ENCODE data around the gene APBA2.
"Not testable (repeated sequence)": the region's sequence is repeated elsewhere in the genome, so short reads cannot be mapped to it uniquely, and the experiment has no call there.

Gene APBA2

DNA sequence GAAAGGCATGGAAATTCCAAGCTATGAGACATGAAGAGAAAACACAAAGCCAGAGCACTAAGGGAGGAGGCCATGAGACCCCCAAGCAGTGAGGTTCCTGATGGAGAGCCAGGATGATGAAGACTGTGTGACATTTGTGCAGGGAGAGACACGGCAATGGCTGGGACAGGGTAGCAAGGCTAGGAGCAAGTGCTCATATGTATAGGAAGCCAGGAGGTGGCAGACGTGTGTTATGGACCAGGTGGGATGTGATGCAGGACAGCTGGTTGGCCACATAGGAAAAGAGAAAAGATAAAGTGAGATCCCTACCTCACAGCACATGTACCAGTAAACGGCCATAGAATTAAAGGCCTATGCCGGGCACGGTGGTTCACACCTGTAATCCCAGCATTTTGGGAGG, 112.7 kb downstream of the APBA2 start:
- no peak for DNase-seq (ENCODE audit: low spot score)

DNA sequence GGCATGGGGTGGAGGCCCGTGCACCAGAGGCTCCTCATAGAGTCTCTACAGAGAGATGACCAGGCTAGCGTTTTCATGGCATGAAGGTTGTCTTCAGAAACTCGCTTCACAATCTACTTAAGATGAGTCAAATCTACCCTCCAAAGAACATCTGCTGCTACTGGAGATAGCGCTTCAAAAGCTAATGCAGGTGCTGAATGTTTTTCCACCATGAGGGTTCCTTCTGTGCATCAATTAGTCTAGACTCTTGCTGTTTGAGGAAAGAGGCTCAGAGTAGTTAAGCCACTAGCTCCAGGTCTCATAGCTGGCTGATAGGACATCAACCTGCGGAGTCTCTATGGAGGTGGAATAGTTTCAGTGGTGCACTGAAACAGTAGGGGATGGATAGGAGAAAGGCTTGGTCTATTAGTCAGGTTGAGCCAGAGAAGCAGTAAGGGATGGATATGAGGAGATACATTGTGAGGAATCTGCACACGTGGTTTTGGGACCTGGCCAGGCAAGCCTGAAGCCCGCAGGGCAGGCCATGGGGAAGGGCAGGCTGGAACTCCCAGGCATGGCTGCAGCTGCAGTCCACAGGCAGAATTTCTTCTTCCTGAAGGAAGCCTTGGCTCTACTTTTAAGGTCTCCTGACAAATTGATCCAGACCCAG, 117.5 kb downstream of the APBA2 start:
- no peak for DNase-seq (ENCODE audit: low spot score)

DNA sequence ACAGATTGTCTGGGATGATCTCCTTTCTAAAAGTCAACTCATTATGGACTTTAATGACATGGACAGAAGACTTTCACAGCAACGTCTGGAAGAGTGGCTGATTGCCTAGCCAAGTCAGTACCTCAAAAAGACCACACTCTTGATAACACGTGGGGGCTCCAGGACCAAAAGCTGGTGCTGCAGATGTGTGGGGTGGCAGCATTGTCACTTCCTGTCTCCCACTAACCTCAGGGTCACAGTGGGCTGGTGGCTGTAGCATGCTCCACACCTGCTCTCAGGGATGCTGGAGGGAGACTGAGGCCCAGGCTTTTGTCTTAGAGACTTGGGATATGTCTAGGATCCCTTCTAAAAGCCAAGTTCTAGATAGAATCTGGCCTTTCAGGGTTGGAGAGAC, 118.1 kb downstream of the APBA2 start:
- no peak for DNase-seq (ENCODE audit: low spot score)

DNA sequence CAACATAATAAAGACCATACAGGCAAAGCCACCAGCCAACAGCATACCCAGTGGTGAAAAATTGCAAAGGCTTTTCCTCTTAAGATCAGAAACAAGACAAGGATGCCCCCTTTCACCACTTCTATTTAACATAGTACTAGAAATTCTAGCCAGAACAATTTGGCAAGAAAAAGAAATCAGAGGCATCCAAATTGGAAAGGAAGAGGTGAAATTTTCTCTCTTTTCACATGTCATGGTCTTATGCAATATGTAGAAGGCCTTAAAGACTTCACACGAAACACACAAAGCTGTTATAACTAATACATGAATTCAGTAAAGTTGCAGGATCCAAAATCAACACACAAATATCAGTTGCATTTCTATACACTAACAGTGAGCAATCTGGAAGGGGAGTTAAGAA, 120.2 kb downstream of the APBA2 start:
- DNase-seq (ENCODE audit: low spot score) = no peak

DNA sequence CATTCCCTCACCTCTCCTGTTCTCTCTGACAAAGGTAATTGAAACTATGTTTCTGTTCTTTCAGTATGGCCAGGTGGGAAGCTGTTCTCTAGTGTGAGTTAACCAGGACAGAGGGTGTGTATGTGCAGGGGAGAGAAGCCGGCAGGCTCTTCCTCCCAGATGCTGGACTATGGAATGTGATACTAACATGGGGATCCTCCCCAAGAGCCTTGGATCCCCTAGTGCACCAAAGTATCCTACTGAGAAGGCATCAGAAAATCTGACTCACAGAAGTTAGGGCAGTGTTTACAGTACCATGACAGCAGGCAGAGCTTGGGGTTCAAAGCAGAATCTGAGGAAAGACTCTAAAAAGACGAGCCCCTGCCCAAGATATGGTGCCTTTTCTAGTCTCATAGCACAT, 123.1 kb downstream of the APBA2 start:
- no peak for DNase-seq (ENCODE audit: low spot score)

DNA sequence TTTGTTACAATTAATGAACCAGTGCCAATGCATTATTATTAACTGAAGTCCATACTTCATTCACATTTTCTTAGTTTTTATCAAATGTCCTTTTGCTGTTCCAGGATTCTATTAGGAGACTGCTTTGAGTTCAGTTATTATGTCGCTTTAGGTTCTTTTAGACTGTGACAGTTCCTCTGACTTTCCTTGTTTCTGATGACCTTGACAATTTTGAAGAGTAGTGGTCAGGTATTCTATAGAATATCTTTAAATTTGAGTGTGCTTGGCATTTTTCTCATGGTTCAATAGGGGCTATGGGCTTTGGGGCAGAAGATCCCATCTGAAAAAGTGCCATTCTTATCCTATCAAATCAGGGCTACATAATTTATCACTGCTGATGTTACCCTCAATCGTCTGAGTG, 126.3 kb downstream of the APBA2 start:
- no peak for DNase-seq (ENCODE audit: low spot score)

DNA sequence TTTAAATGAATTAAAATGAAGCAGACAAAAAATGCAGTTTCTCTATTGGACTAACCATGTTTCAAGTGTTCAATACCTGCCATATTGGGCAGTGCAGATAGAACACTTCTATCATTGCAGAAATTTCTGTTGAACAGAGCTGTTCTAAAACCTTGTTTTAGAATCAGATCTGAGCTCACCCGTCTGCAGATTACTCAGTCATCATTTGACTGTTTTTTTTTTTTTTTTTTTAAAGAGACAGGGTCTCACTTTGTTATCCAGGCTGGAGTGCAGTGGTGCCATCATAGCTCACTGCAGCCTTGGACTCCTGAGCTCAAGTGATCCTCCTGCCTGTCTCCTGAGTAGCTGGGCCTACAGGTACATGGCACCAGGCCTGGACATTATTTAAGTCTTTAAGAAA, 128.7 kb downstream of the APBA2 start:
- no peak for DNase-seq (ENCODE audit: low spot score)

DNA sequence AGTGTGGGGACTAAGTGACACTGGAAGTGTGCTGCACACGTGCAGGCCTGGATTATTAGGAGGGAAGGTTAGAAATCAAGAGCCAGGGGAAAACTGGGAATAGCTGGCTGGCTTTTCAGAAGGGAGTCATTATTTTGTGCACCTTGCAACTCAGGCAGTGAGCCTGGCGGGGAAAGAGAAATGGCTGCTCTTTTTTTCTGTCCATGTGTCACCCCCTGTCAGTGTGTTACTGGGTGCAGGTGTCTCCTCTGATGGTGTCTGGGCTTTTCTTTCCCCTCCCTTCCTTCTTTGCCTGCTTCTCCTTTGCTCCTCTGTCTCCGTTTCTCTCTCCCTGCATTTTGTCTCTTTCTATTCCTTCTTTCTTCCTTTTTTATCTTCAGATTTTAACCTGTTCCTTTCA, 130.7 kb downstream of the APBA2 start:
- DNase-seq (ENCODE audit: low spot score) = no peak

DNA sequence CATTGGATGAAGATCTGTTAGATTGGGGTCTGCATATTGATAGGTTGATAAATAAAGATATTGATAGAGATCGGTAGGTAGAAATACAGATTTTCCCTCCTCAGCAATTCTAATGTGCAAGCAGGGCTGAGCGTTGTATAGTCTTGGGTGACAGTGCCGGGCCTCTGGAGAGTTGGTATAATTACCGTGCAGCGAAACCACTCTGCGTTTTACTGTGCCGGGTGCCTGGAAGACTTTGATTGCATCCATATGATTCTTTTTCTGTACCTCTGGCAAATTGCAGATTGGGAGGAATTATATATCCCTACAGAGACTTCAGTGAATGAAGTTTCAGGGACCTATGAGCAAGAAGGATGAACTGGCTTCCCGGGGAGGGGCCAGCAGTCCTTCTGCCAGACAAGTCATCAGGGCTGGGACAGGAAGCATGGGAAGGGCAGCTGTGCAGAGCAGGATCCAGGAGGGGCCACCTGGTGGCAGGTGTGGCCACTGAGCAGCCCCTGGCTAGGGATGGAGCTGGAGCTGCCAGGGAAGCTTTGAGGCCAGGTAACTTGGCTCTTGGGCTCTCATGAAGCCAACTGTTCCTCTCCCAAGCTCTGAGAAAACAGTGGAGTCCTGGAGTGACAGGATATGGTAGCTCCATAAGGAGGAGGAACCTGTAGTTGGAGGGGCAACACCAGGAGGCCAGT, 132.5 kb downstream of the APBA2 start:
- DNase-seq (ENCODE audit: low spot score) = no peak

DNA sequence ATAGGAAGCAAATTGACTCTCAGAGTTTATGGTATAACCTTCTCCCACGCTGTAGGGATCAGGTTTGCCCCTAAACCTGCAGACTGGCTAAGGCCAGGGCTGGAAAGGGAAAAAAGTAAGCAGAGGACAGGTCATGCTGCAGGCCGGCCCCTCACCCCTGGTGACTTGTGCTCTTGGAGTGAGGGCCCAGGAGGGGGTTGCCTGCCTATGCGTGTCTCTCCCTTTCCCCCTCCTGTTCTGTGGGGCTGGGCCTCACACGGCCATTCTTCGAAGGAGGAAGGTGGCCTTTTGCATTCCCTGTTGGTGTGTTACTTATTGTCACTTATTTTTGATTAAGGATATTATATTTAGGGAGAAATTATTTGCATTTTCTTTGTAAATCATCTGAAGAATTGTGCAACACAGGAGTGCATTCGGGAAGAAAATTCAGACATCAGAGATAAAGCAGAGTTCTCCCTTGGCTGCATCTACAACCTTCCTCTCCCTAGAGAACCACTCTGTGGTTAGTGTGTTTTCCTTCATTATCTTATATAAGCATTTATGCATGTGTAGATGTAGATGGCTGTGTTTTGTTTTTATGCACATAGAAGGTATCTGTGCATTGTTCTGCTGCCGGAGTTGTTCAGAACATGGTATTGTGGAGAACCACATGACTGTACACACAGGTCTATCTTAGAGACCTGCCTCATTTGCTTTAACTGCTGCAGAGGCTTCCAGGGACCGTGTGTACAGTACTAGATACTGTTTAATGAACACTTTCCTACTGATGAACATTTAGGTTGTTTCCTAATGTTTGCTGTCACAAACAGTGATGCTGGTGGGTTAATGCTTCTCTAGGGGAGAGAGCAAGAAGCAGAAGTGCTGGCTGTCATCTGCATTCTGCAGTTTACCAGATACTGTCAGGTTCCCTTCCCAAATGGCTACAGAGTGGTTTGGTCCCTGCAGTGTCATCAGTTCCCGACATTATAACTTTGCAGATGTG, 133.5 kb downstream of the APBA2 start:
- DNase-seq (ENCODE audit: low spot score) = no peak

DNA sequence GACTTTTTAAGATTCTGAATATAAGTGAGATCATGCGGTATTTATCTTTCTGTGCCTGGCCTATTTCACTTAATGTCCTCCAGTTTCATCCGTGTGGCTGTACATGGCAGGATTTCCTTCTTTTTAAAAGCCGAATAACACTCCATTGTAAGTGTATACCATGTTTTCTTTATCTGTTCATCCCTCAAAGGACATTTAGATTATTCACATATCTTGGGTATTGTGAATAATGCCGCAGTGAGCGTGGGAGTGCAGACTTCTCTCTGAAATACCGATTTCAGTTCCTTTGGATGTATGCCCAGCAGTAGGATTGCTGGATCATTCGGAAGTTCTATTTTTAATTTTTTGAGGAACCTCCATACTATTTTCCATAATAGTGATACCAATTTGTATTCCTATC, 136.1 kb downstream of the APBA2 start:
- no peak for DNase-seq (ENCODE audit: low spot score)

DNA sequence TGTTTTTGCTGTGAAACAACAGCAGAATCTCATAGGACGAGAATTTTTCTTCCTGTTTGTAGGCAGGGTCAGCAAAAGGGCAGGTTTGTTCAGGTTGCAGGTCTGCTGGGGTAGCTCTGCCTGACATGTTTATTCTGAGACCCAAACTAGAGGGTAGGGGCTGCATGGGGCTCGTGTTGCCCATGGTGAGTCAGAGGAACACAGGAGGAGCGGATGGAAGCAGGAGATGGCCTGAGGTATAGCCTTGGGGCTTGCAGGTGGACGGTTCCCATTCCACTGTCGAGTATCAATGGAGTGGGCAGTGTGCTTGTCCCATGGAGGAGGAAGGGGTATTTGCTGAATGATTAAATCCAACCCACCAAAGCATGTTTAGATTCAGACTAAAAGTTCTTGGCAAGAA, 138.9 kb downstream of the APBA2 start:
- no peak for DNase-seq (ENCODE audit: low spot score)

DNA sequence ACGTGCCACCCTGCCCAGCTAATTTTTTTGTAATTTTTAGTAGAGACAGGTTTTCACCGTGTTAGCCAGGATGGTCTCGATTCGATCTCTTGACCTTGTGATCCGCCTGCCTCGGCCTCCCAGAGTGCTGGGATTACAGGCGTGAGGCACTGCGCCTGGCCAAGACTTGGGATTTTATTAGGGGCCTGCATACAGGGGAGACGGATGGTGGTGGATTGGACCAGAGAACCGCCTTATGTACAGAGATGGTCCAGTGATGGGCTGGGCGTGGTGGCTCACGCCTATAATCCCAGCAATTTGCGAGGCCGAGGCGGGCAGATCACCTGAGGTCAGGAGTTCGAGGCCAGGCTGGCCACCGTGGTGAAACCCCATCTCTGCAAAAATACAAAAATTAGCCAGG, 139.6 kb downstream of the APBA2 start:
- DNase-seq (ENCODE audit: low spot score) = not testable (repeated sequence)

DNA sequence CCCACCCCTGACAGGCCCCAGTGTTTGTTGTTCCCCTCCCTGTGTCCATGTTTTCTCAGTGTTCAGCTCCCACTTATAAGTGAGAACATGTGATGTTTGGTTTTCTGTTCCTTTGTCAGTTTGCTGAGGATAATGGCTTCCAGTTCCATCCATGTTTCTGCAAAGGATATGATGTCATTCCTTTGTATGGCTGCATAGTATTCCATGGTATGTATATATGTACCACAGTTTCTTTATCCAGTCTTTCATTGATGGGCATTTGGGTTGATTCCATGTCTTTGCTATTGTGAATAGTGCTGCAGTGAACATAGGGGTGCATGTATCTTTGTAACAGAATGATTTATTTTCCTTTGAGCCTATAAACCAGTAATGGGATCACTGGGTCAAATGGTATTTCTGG, 142.4 kb downstream of the APBA2 start:
- not testable (repeated sequence) for DNase-seq (ENCODE audit: low spot score)

DNA sequence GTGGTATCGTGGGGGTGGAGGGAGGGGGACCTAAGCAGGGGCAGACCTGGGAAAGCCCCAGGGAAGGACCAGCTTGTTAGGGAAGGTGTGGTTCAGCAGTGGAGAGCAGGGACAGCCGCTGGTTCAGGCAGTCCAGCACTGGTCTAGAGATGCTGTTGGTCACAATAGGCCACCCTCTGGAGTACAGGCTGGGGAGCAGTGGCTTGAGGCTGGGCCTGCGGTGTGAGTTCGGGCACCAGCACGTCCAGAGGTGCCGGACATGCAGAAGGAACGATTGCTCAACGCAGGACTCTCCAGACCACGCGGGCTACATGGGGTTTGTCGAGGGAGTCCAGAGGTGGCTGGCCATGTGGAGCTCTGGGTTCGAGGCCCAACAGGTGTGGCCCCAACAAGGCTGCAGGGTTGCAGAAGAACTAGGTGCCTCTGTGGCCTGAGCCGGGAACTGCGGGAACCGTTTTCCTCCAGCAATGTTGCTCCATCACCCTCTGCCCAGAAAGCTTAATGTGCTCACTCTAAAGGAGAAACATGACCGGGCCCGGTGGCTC, 143.9 kb downstream of the APBA2 start:
- DNase-seq (ENCODE audit: low spot score) = no peak

DNA sequence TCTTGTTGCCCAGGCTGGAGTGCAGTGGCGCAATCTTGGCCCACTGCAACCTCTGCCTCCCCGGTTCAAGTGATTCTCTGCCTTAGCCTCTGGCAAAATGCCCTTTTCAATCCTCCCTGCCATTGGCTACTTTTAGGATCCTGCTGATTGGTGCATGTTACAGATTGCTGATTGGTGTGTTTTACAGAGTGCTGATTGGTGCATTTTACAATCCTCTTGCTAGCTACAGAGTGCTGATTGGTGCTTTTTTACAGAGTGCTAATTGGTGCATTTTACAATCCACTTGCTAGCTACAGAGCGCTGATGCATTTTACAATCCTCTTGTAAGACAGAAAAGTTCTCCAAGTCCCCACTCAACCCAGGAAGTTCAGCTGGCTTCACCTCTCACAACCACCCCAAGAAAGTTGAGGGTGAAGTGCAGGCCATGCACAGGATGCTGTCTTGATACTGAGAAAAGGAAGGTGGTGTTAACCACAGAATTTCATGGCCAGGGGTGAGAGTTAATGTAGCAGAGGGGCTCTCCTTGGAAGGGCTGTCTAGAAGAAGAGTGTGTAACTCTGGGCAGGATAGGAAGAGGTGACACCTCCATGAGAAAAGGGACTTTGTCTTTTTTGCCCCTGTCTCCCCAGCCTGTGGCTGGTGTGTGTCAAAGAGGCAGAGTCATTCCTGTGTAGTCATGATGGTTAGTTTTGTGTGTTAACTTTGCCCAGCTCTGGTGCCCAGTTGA, 145.9 kb downstream of the APBA2 start:
- no peak for DNase-seq (ENCODE audit: low spot score)

DNA sequence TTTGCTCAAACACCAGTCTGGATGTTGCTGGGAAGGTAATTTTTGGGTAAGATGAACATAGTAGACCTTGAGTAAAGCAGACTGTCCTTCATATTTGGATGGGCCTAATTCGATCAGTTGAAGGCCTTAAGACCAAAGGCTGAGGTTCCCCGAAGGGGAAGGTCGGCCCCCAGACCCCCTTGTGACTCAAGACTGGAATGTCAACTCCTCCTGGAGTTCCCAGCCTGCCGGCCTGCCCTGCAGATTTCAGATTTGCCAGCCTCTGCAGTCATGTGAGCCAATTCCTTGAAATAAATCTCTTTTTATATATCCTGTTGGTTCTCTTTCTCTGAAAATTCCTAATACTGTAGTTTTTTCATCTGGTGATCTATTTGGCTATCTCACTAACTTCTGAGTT, 146.5 kb downstream of the APBA2 start:
- no peak for DNase-seq (ENCODE audit: low spot score)

DNA sequence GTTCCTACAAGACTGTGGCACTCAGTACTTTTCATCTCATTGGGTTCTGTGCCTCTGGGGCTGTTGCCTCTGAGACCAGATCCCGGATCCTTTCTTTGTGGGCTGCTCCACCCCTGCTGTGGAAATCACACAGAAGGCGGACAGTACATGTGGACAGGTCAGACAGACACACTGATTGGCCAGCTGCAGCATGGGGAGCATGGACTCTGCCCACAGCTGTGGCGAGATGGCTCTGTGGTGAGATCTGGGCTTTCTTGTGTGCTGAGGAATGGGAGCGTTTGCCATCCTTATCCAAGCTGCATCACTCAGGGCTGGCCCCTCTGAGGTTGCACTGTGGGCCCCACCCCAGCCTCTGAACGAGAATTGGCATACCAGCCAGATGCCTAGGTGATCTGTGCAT, 147.0 kb downstream of the APBA2 start:
- DNase-seq (ENCODE audit: low spot score) = no peak

DNA sequence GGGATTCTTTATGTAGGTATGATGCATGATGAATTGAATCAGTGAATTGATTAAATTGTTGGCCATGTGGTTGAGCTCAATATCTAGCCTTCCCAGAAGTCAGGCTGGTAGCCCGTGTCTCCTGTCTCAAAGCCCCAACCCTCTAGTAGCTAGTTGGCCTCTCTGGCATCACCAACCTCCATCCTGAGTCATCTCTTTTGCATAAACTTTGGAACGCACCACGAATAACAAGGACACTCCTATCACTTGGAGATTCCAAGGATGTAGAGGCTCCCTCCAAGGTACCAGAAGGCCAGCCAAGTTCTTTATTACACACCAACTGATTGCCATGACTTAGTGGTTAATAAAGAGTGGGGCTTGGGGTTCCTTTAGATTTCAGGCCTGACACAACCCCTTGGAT, 148.4 kb downstream of the APBA2 start:
- no peak for DNase-seq (ENCODE audit: low spot score)

DNA sequence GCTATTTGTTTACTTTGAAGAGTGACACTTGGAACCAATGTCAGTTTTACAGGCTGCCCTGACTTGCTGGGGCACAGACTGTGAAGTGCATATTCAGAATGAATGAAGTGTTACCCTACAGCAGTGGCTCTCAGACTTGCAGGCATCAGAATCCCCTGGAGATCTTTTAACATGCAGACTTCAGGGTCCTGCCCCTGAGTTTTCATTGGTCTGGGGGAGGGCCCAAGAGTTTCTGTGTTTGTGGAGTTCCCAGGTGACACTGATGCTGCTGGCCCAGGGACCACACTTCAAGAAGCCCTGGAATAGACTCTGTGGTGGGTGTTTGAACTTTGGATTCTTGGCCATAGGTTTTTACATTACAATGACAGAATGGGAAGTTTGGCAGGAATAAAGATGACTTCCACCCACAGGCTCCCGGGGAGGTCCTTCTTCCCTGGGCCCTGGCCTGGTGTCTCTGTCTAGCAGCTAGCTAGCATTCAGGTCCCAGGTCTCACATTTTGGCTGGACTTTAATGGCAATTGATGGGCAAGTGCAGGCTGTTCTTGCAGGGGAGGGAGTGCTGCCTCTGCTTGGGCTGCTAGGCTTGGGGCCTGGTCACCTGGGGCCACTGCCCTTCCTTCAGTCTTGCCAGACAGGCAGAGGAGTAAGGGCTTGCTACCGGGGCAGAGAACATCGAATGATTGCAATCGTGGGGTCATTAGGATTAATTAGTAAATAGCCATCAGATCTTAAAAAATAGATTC, 149.0 kb downstream of the APBA2 start:
- DNase-seq (ENCODE audit: low spot score) = no peak

All from ecto neural progenitor cell (in vitro differentiated cells).